NCI-H69 (cell line): ENCODE data around the gene FAM229A.
"Not testable (repeated sequence)": the region's sequence is repeated elsewhere in the genome, so short reads cannot be mapped to it uniquely, and the experiment has no call there.

Experiments used
- DNase-seq: peaks from one replicate; lab custom pipeline; 2025; lab: John Stamatoyannopoulos, UW

Gene FAM229A

DNA sequence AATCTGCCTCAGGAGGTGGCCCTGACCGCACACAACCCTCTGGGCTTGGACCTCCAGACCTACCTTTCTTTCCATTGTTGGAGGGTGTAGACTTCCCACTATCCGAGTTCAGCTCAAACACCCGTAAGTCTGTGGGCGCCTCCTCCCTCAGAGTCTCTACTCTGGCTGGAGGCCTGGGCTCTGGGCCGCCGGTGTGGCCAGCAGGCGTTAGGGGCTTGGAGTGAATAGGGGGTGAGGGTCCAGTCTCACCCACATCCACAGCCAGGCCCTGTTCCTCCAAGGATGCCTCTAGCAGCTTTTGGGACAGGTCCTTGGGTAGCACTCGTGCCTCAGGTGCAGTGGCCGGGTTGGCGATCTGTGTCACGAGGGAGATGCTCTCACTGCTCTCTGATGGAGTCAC is 13.9 kb upstream of the FAM229A start:
- no peak for DNase-seq

GRCh38 chr1:32373996-32374592 is 11.8 kb upstream of the FAM229A start:
- no peak for DNase-seq

- DNase-seq, result no peak
These were observed 10.0 kb upstream of the FAM229A start for GRCh38 chr1:32372149-32372756.

DNA sequence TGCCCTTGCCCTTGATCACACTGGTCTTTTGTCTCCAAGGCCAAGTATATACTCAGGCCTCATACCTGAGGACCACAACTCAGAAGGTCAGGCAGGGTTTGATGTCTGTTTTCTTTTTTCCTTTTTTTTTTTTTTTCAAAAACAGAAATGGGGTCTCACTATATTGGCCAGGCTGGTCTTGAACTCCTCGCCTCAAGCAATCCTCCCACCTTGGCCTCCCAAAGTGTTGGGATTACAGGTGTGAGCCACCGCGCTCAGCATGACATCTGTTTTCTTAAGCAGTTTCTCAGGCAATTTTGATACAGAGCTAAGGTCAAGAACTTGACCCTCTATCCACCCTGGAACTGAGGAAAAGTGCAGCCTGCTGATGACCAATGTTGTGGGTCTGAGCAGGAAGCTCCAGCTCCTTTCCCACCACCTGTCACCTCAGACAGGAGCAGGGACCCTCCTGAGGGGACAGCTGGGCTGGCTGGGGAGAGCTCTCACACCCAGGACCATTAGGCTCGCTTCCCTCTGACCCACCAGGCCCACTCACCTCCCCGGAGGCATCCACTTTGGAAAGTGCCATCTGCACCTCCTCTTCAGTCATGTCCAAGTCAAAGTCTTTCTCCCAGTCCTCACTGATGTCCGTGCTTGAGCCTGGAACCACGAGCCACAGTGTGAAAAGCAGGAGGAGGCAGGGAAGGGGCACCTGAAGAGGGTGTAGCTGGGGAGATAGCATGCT is 5.8 kb upstream of the FAM229A start:
- no peak for DNase-seq

DNA sequence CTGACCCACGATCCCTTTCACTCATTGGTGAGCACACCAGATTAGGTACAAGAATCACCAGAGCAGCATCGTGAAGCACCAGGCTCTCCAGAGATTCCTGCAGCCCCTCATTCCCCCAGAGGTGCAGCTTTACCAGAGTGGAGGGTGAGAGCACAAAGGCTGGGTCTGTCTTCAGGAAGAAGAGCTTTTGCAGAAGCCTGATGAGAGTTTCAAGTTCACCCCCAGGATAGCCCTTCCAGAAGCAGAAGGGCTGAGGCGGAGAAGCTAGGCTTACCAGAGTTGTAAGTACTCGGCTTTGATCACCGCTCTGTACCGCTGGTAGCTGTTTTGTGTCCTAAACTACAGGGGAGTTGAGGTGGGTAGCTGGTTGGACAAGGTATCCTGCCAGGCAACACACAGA is 3.2 kb upstream of the FAM229A start:
- DNase-seq, result no peak

GRCh38 chr1:32364836-32365235 is 2.6 kb upstream of the FAM229A start:
- no peak for DNase-seq

- DNase-seq, result no peak
These were observed 1.4 kb upstream of the FAM229A start for GRCh38 chr1:32363713-32364112.

DNA sequence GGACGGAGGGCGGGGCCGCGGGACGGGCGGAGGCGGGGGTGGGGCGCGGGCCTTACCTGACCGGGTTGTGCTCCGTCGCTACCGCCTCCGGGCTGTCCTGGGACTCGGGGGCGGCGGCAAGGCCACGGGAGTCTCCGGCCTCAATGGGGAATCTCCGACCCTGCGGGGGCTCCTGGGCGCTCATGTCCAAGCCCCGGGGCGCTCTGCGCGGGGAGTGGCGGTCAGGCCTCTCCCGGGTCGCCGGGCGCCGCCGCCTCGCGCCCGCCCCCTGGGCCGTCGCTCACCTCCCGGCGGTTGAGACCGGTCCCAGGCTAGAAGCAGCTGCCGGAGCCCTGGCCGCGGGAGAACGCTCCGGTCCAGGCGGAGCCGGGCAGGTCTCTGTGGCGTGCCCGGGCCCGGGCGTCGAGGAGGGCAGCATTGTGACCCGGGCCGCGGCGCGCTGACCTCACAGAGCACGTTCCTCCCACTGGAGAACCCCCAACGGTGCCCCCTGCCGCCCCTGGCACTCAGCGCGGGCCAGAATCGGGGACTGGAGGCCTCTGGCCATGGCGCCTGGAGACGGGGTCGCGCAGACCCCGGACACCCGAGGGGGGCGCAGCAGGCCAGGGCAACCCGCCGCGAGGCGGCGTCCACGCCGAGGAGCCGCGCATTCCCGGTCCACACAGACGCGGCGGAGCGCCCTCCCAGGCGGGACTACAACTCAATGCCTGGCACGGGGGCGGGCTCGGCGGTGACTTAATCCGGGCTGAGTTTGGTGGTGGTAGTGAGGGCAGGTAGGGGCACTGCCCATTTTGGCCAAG is 411 bp downstream of the FAM229A start:
- DNase-seq, result peak; percentile 27

DNA sequence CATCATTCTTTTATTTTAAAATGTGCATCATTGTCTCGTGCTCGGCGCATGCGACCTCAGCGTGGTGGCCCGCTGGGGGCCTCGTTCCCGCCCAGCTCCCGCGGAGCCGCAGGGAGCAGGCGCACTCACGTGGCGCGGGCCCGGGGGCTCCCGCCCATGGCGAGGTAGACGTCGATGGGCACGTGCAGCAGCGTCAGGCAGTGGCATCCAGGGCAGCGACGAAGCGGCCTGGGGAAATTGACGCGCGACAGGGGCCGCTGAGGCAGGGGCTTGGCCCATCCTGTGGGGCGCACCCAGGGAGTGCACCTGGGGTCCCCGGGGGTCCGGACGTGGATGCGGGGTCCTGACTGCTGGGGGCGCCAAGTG is 994 bp downstream of the FAM229A start:
- DNase-seq, result no peak

DNA sequence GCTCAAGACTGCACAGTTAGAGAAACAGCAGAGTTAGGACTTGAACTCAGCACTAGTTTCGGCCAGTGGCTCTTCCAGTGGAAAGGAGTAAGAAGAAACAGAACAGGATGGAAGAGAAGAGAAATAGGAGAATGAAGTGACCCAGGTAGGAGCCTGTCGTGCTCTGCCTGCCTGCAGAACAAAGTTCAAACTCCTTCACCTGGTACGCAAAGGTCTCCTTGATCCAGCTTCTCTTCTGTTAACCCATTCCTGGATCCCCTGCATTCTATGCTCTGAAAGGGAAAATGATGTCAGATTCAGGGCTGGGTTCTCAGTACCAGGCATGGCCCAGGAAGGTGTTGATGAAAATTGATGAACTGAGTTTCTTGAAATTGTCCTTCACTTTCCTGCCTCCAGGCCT is 3.9 kb downstream of the FAM229A start:
- no peak for DNase-seq

GRCh38 chr1:32357614-32358013 is 4.7 kb downstream of the FAM229A start:
- no peak for DNase-seq

- no peak for DNase-seq
These were observed 5.8 kb downstream of the FAM229A start for GRCh38 chr1:32356478-32356877.

GRCh38 chr1:32355778-32356177 is 6.5 kb downstream of the FAM229A start:
- DNase-seq, result not testable (repeated sequence)

GRCh38 chr1:32353886-32354570 is 8.3 kb downstream of the FAM229A start:
- DNase-seq, result no peak

GRCh38 chr1:32353431-32353830 is 8.9 kb downstream of the FAM229A start:
- DNase-seq, result no peak

GRCh38 chr1:32352831-32353383 is 9.4 kb downstream of the FAM229A start:
- no peak for DNase-seq

DNA sequence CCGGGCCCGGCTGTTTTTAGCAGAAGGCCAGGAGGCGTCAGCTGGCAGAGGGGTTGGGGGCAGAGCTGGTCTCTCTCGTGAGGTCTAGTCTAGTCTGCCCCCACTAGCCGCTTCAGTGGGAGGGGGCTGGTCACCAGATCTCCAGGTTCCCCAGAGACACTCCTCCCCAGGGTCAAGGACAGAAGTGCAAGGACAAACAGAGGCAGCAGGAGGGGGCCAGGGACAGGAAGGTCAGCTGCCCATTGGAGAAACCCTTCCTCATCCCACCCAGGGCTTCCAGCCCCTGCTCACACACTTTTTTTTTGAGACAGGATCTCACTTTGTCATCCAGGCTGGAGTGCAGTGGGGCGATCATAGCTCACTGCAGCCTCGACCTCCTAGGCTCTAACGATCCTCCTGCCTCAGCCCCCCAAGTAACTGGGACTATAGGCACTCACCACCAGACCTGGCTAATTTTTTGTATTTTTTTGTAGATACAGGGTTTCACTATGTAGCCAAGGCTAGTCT is 10.0 kb downstream of the FAM229A start:
- DNase-seq, result no peak

DNA sequence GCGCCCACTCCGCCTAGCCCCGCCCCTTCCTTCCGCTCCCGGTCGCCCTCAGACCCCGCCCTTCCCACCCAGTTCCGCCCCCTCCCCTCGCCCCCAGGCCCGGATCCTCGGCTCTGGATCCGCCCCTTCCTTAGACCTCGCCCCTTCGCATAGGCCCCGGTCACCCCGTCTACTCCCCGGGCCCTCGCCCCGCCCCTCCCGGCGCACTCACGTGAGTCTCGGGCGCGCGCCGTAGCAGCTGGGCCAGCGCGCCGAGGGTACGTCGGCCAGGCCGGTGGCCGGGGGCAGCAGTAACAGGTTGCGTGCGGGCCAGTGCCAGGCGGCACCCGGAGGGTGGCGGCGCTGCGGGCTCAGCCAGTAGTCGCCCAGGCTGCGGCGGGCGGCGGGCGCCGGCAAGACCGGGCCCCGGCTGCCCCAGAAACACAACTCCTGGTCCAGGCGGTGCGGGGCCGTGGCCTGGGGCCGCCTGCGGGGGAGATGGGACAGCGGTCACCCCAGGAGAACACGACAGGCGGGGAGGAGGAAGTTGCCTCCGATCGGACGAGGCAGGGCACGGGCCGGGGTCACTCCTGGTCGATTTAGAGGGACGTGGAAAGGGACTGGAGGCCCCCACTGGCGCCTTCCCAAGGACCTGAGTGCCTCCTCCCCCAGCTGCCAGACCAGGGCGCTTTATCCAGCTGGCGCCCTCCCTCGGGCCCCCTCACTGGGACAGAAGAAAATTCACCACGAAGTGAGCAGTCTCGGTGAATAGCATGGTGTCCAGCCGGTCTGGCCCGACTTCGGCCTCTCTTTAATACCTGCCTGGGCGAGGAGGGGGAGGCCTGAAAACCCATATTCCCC is 10.7 kb downstream of the FAM229A start:
- DNase-seq, result peak; percentile 95

- peak; percentile 80 for DNase-seq
These were observed 11.4 kb downstream of the FAM229A start for GRCh38 chr1:32350785-32351398.

GRCh38 chr1:32349211-32349708 is 13.0 kb downstream of the FAM229A start:
- no peak for DNase-seq
